GM06990 (cell line): ENCODE data around the gene LRRC18.

Experiments
- DNase-seq: peaks from one replicate; pipeline ENCODE4 v3.0.0-alpha.2; 2011; ENCODE audit not compliant: insufficient read length; ENCODE audit errors: extremely low read depth
- H3K27me3 ChIP-seq: replicated peaks from 2 replicates; pipeline ENCODE4 v1.6.0; 2011; ENCODE audit warnings: low read length; ENCODE audit not compliant: control insufficient read depth, insufficient read depth
- H3K36me3 ChIP-seq: 2 replicates; pipeline ENCODE4 v1.5.1; 2011; ENCODE audit warnings: low read length; ENCODE audit not compliant: control insufficient read depth, insufficient read depth
- H3K4me3 ChIP-seq: replicated peaks from 2 replicates; pipeline ENCODE4 v1.5.1; 2011; ENCODE audit warnings: low read depth, mild to moderate bottlenecking, control low read depth, low read length
- TF ChIP-seq, protein P1 (sequence below): IDR thresholded peaks from 2 replicates; pipeline ENCODE4 v1.5.1; 2011; ENCODE audit warnings: low read length, control low read depth, mild to moderate bottlenecking, inconsistent platforms; ENCODE audit not compliant: insufficient read depth, poor library complexity, severe bottlenecking

Gene LRRC18

GRCh38 chr10:48968036-48968435 is 28.4 kb upstream of the LRRC18 start:
- no peak overlapping the region for H3K4me3 ChIP-seq
- DNase-seq, result no peak
- H3K36me3 ChIP-seq, result peaks cover 32% of the 10 kb centered on the region
- TF ChIP-seq, protein P1, sequence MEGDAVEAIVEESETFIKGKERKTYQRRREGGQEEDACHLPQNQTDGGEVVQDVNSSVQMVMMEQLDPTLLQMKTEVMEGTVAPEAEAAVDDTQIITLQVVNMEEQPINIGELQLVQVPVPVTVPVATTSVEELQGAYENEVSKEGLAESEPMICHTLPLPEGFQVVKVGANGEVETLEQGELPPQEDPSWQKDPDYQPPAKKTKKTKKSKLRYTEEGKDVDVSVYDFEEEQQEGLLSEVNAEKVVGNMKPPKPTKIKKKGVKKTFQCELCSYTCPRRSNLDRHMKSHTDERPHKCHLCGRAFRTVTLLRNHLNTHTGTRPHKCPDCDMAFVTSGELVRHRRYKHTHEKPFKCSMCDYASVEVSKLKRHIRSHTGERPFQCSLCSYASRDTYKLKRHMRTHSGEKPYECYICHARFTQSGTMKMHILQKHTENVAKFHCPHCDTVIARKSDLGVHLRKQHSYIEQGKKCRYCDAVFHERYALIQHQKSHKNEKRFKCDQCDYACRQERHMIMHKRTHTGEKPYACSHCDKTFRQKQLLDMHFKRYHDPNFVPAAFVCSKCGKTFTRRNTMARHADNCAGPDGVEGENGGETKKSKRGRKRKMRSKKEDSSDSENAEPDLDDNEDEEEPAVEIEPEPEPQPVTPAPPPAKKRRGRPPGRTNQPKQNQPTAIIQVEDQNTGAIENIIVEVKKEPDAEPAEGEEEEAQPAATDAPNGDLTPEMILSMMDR, result no peak
- H3K27me3 ChIP-seq, result no peaks in the 10 kb centered on the region

- Histone ChIP-seq H3K27me3 (no peaks in the 10 kb centered on the region), H3K36me3 (peaks cover 39% of the 10 kb centered on the region), H3K4me3 (no peak overlapping the region)
- DNase-seq, result no peak
- TF ChIP-seq, protein P1, result no peak
Measured at GRCh38 chr10:48965460-48965859, 25.8 kb upstream of the LRRC18 start.

DNA sequence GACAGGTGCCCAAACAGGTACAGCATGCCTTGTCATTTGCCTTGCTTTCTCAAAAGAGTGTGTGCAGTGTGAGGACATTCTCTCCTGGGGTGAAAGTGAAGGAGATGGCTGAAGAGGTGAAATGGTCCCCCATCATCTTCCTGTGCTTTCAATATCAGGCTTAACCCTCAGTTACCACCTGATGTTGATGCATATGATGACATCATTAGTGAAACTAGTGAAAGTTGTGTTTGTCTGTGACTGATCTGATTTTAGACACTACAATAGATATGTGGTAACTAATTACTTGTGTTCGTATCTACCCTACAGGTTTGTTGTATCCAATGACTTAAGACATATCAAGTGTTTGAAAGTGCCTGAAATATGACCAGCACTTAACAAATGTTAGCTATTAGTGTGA is 24.4 kb upstream of the LRRC18 start:
- no peak for DNase-seq
- TF ChIP-seq, protein P1, result no peak
- H3K36me3 ChIP-seq, result peaks cover 41% of the 10 kb centered on the region
- H3K4me3 ChIP-seq, result no peak overlapping the region
- H3K27me3 ChIP-seq, result no peaks in the 10 kb centered on the region

GRCh38 chr10:48958598-48959190 is 19.1 kb upstream of the LRRC18 start:
- H3K4me3 ChIP-seq, result no peak overlapping the region
- TF ChIP-seq, protein P1, result no peak
- no peak for DNase-seq
- no peaks in the 10 kb centered on the region for H3K27me3 ChIP-seq
- H3K36me3 ChIP-seq, result peaks cover 49% of the 10 kb centered on the region

DNA sequence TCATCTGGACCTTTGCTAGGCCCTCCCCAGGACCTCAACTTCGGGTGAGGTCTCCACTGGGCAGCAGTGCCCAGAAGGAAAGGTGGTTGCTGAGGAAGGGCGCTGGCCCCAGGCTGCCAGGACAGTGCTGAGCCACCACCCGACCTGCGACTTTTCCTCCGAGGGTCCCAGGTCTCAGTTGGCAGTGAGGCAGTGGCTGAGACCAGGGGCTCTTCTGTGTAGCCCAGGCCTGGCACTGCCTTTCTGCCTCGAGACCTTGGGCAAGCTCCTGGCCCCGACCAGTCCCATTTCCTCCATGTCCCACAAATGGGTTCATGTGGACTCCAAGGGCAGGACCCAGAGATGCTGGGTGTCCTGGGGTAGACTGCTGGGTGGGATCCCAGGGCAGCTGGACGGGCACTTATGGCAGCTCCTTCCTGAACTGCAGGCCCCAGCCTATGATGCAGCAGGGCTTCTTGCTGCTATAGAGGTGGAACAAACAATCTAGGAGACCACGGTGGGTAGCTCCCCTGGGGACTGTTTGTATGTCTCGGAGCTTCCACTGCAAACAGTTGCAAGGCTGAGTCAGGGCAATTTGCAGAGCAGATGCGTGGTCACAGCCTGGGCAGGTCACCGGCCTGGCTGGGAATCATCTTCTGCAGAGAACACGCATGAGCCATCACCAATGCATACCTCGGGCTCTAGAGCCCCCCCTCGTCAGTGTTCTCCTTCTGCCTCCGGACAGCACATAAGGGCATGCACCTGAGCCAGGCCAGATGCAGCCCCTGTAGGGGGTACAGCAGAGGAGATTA is 17.9 kb upstream of the LRRC18 start:
- H3K27me3 ChIP-seq, result no peaks in the 10 kb centered on the region

More for the DNA sequence above, 17.9 kb upstream of the LRRC18 start:
- Histone ChIP-seq H3K36me3 (peaks cover 44% of the 10 kb centered on the region), H3K4me3 (no peak overlapping the region)
- no peak for DNase-seq
- TF ChIP-seq, protein P1, result no peak
